ENCODE results near the gene IRF2BP2. TPM values are rescaled to one million over a fixed set of nuclear protein-coding genes. Genes with fewer than 3 reads are reported as not detected.
A peak's percentile ranks its signal among the peaks of the same experiment; 100 is the strongest.

Gene IRF2BP2
- total RNA-seq, 1 donor from 2014 or later: 55.6 TPM

DNA sequence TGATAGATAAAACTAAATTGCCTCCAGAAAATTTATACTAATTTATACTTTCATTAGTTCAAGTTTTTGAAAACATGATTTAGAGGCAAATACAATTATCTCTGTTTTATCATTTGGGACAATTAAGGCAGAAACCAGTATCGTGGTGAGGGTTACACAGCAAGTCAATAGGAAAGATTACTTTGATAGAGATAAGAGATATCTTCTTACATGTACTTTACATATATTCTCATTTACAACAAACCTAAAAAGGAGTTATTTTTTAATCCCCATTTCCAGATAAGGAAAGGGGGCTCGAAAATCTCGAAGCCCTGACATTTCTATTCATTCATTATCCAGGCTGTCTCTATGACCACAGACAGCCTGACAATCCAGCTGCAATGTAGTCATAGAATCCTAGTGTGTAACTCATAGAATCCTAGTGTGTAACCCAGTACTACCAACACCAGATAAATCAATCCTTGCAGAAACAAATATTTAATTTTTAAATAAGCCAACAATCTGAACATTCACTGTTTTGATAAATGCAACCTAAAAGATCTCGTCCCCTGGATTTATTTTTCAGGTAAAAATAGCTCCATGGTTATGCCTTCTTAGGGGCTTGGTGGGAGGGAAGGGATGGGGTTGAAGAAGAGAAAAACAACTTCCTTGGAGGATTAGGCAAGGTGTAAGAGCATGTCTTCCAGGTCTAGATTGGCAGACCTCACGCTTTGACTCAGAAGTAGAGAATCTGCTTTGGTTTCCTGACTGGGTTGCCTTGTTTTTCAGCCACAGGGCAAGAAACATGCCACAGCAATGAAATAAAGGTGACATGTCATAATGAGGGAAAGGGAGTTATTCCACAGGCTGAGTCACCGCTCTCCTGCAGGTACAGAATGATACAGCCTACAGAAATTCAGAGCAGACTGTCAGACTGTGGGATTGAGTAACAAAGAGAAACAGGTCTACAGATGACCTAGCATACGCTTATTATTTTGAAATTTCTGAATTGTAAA lies 45.6 kb downstream of the IRF2BP2 start:
- no peaks in the 10 kb centered on the region for H3K27me3 Mint-ChIP-seq (ENCODE audit: low read depth)
- TF ChIP-seq, protein P1, sequence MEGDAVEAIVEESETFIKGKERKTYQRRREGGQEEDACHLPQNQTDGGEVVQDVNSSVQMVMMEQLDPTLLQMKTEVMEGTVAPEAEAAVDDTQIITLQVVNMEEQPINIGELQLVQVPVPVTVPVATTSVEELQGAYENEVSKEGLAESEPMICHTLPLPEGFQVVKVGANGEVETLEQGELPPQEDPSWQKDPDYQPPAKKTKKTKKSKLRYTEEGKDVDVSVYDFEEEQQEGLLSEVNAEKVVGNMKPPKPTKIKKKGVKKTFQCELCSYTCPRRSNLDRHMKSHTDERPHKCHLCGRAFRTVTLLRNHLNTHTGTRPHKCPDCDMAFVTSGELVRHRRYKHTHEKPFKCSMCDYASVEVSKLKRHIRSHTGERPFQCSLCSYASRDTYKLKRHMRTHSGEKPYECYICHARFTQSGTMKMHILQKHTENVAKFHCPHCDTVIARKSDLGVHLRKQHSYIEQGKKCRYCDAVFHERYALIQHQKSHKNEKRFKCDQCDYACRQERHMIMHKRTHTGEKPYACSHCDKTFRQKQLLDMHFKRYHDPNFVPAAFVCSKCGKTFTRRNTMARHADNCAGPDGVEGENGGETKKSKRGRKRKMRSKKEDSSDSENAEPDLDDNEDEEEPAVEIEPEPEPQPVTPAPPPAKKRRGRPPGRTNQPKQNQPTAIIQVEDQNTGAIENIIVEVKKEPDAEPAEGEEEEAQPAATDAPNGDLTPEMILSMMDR (conservative IDR thresholded peaks at IDR 0.05): no peak
- no peak for DNase-seq (ENCODE audit: low read depth, low spot score)
- H3K4me3 Mint-ChIP-seq: no peak overlapping the region
- H3K36me3 Mint-ChIP-seq (ENCODE audit: low read depth): no peaks in the 10 kb centered on the region
- no peak overlapping the region for H3K27ac Mint-ChIP-seq (ENCODE audit: unreplicated experiment)
- peaks cover 18% of the 10 kb centered on the region for H3K4me1 Mint-ChIP-seq
- H3K9me3 Mint-ChIP-seq: peaks cover 2% of the 10 kb centered on the region

DNA sequence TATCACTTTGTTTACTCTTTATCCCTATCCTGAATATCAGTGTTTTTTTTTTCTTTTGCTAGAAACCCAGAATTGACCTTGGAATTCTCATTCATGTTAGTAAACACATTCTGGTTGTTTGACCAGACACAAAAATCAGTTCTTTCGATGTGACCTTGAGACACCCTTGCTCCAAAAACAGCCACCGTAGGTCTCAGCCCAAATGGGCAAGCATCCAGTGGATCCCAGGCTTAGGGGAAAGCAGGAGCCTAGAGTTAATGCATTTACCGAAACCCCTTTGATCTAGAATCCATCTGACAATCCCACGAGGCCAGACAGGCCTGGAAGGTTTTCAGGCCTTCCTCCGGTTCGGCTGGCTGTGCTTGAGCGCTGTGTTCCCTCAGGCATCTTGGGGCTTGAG lies 47.6 kb downstream of the IRF2BP2 start:
- DNase-seq (ENCODE audit: low read depth, low spot score): no peak
- H3K4me1 Mint-ChIP-seq: peaks cover 18% of the 10 kb centered on the region
- TF ChIP-seq, protein P1 (conservative IDR thresholded peaks at IDR 0.05): no peak
- peaks cover 2% of the 10 kb centered on the region for H3K9me3 Mint-ChIP-seq
- H3K4me3 Mint-ChIP-seq: no peak overlapping the region
- H3K27me3 Mint-ChIP-seq (ENCODE audit: low read depth): no peaks in the 10 kb centered on the region
- no peak overlapping the region for H3K27ac Mint-ChIP-seq (ENCODE audit: unreplicated experiment)
- H3K36me3 Mint-ChIP-seq (ENCODE audit: low read depth): no peaks in the 10 kb centered on the region

DNA sequence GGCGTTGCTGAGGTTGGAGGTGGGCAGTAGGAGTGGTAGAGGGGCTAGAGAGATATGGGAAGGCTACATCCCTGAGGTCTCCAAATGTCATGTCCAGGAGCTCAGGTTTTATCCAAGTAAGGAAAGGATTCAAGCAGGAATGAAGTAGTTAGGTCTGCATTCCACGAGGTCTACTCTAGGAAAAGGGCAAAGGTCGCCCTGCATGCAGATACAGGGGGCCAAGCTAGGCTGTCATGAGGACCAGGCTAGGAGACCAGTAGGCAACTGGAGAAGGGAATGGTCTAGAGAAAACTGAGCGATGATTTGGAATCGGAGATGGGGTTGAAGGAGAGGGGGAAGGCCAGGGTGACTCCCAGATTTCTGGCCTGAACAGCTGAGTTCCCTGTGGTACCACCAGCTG lies 48.7 kb downstream of the IRF2BP2 start:
- Mint-ChIP-seq H3K36me3 (ENCODE audit: low read depth) (no peaks in the 10 kb centered on the region), H3K9me3 (no peaks in the 10 kb centered on the region), H3K4me1 (peaks cover 18% of the 10 kb centered on the region), H3K27me3 (ENCODE audit: low read depth) (no peaks in the 10 kb centered on the region), H3K27ac (ENCODE audit: unreplicated experiment) (no peak overlapping the region), H3K4me3 (no peak overlapping the region)
- TF ChIP-seq, protein P1 (conservative IDR thresholded peaks at IDR 0.05): no peak
- DNase-seq (ENCODE audit: low read depth, low spot score): no peak

DNA sequence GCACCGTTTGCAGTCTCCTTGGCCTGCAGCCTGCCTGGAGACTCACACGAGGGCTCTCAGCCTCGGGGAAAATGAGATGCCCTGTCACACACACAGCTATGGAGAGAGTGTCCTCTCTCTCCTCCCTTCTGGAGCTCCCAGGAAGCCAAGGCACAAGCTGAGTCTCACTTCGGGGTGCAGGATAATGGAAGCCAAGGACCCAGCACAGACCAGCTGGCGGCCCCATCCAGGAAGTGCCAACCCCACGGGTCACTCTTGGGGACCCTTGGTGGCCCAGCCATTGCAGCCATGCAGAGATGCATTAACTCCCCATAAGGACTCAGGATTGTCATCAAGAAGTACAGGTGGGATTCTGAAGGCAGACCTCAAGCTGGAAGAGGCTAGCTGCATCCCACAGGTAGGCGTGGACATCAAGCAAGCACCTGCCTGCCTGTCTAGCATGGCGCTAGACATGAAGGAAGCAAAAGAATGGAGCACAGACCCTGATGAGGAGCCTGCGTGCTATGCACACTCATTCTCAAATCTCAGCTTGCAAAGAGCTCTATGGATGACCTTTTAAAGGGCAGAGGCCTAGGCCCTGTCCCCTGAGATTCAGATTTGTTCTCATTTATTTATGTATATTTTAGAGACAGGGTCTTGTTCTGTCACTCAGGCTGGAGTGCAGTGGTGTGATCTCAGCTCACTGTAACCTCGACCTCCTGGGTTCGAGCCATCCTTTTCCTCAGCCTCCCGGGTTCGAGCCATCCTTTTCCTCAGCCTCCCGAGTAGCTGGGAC lies 49.9 kb downstream of the IRF2BP2 start:
- H3K4me1 Mint-ChIP-seq: peaks cover 22% of the 10 kb centered on the region
- peak overlapping the region; percentile 71 for H3K27ac Mint-ChIP-seq (ENCODE audit: unreplicated experiment)
- TF ChIP-seq, protein P1 (conservative IDR thresholded peaks at IDR 0.05): no peak
- no peaks in the 10 kb centered on the region for H3K27me3 Mint-ChIP-seq (ENCODE audit: low read depth)
- DNase-seq (ENCODE audit: low read depth, low spot score): no peak
- H3K4me3 Mint-ChIP-seq: no peak overlapping the region
- H3K36me3 Mint-ChIP-seq (ENCODE audit: low read depth): no peaks in the 10 kb centered on the region
- H3K9me3 Mint-ChIP-seq: peaks cover 2% of the 10 kb centered on the region

DNA sequence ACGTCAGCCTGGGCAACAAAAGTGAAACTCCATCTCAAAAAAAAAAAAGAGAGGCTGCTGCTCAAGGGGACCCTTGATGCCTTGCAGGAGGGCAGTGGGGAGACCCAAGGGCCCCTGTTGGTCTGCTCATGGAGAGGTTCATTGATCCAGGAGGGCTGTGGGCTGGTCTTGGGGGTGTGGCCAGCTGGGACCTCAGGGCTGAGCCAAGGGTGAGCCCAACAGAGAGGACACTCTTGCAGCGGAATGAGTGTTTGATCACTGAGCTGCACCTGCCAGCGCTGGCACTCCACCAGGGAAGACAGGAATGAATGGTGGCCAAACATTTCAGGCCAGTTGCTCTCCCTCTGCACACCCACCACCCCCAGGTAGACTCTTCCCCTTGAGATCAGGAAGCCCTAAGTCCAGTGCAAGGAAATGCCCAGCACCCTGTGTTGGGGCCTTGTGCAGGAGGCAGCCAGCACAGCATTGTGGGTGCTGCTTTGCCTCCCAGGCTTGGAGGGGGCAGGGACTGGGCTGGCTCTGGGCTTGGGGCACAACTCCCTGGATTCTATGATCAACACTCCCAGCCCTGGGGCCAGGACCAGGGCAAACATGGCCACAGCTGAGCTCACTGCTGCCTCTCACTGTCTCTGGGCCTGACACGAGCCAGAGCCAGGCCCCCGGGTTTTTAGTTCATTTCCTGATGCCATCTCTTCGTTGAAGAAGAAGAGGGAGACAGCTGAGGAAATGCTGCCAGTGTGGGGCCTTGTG lies 50.7 kb downstream of the IRF2BP2 start:
- H3K27ac Mint-ChIP-seq (ENCODE audit: unreplicated experiment): no peak overlapping the region
- H3K4me1 Mint-ChIP-seq: peaks cover 23% of the 10 kb centered on the region

More for the DNA sequence above, 50.7 kb downstream of the IRF2BP2 start:
- TF ChIP-seq, protein P1 (conservative IDR thresholded peaks at IDR 0.05): no peak
- Mint-ChIP-seq H3K4me3 (no peak overlapping the region), H3K36me3 (ENCODE audit: low read depth) (no peaks in the 10 kb centered on the region), H3K9me3 (peaks cover 2% of the 10 kb centered on the region), H3K27me3 (ENCODE audit: low read depth) (no peaks in the 10 kb centered on the region)
- no peak for DNase-seq (ENCODE audit: low read depth, low spot score)

Data from neural crest cell (in vitro differentiated cells).